Liver (tissue), 9 donors: Measurements from ENCODE around the gene SOWAHA. TPM values are rescaled to one million over a fixed set of nuclear protein-coding genes. Genes with fewer than 3 reads are reported as not detected.

Source experiments
- DNase-seq: peaks from one replicate; pipeline ENCODE4 v3.0.0-alpha.2; 2017; ENCODE audit warnings: low spot score
- H3K27ac ChIP-seq, 2 donors: one replicate each; pipeline ENCODE4 v1.7.0; 2013; ENCODE audit warnings: inconsistent platforms in 2 of 2, low read length in 2 of 2, control low read depth in 1 of 2, low read depth in 1 of 2, mild to moderate bottlenecking in 1 of 2
- H3K27me3 ChIP-seq, 4 donors: one replicate each; pipeline versions ENCODE4 v1.6.1 to v1.7.0; 2013; ENCODE audit warnings: low read length in 3 of 4, inconsistent platforms in 1 of 4, mild to moderate bottlenecking in 1 of 4, moderate library complexity in 1 of 4; ENCODE audit not compliant: control insufficient read depth in 4 of 4, insufficient read depth in 4 of 4
- H3K36me3 ChIP-seq, 4 donors: one replicate each; pipeline versions ENCODE4 v1.6.1 to v1.7.0; 2013; ENCODE audit warnings: low read length in 3 of 4, mild to moderate bottlenecking in 3 of 4, low read depth in 1 of 4, moderate library complexity in 1 of 4; ENCODE audit not compliant: control insufficient read depth in 4 of 4, insufficient read depth in 3 of 4
- H3K4me1 ChIP-seq, 4 donors: one replicate each; pipeline versions ENCODE4 v1.6.1 to v1.7.0; 2013; ENCODE audit warnings: low read length in 3 of 4, mild to moderate bottlenecking in 3 of 4, moderate library complexity in 1 of 4; ENCODE audit not compliant: control insufficient read depth in 4 of 4, insufficient read depth in 4 of 4
- H3K4me3 ChIP-seq, 3 donors: one replicate each; pipeline versions ENCODE4 v1.6.1 to v1.7.0; 2013; ENCODE audit warnings: low read length in 3 of 3, control low read depth in 1 of 3, low read depth in 1 of 3, mild to moderate bottlenecking in 1 of 3
- H3K9ac ChIP-seq, 2 donors: one replicate each; pipeline ENCODE4 v1.7.0; 2013; ENCODE audit warnings: low read length in 2 of 2, mild to moderate bottlenecking in 2 of 2, moderate library complexity in 2 of 2, control low read depth in 1 of 2, low read depth in 1 of 2
- H3K9me3 ChIP-seq, 4 donors: one replicate each; pipeline versions ENCODE4 v1.6.1 to v1.7.0; 2013; ENCODE audit warnings: low read length in 3 of 4; ENCODE audit not compliant: control insufficient read depth in 4 of 4
- EGR1 ChIP-seq, 2 donors: IDR thresholded peaks; 2 replicates each; pipeline ENCODE4 v1.6.1; 2016 to 2018; ENCODE audit warnings: antibody characterized with exemption in 2 of 2, low read depth in 2 of 2
- FOXA1 ChIP-seq: IDR thresholded peaks from 2 replicates; pipeline ENCODE4 v1.6.1; 2016; ENCODE audit warnings: antibody characterized with exemption
- FOXA2 ChIP-seq: IDR thresholded peaks from 2 replicates; pipeline ENCODE4 v1.6.1; 2016; ENCODE audit warnings: antibody characterized with exemption
- GABPA ChIP-seq, 2 donors: IDR thresholded peaks in 1 of 2; conservative IDR thresholded peaks in 1 of 2; 2 replicates each; pipeline ENCODE4 v1.6.1; 2016; ENCODE audit warnings: antibody characterized with exemption in 2 of 2, mild to moderate bottlenecking in 1 of 2, moderate library complexity in 1 of 2
- HNF4A ChIP-seq, 2 donors: conservative IDR thresholded peaks; 2 replicates each; pipeline ENCODE4 v1.6.1; 2016; ENCODE audit warnings: antibody characterized with exemption in 2 of 2, mild to moderate bottlenecking in 2 of 2
- HNF4G ChIP-seq: IDR thresholded peaks from 2 replicates; pipeline ENCODE4 v1.6.1; 2016; ENCODE audit warnings: antibody characterized with exemption
- MAX ChIP-seq: IDR thresholded peaks from 2 replicates; pipeline ENCODE4 v1.6.1; 2016; ENCODE audit warnings: antibody characterized with exemption
- NR2F2 ChIP-seq: IDR thresholded peaks from 2 replicates; pipeline ENCODE4 v1.6.1; 2016; ENCODE audit warnings: antibody characterized with exemption
- RAD21 ChIP-seq, 2 donors: IDR thresholded peaks; 2 replicates each; pipeline ENCODE4 v1.6.1; 2016; ENCODE audit warnings: antibody characterized with exemption in 2 of 2, mild to moderate bottlenecking in 2 of 2
- RXRA ChIP-seq, 2 donors: IDR thresholded peaks; 2 replicates each; pipeline ENCODE4 v1.6.1; 2017 to 2018; ENCODE audit warnings: antibody characterized with exemption in 2 of 2, mild to moderate bottlenecking in 1 of 2
- TAF1 ChIP-seq: conservative IDR thresholded peaks from 2 replicates; pipeline ENCODE4 v1.6.1; 2016; ENCODE audit warnings: antibody characterized with exemption, mild to moderate bottlenecking
- YY1 ChIP-seq: IDR thresholded peaks from 2 replicates; pipeline ENCODE4 v1.6.1; 2016; ENCODE audit warnings: antibody characterized with exemption, mild to moderate bottlenecking
- ZBTB33 ChIP-seq: IDR thresholded peaks from 2 replicates; pipeline ENCODE4 v1.6.1; 2016; ENCODE audit warnings: antibody characterized with exemption
- WGBS: extraction: QIAGEN DNeasy Blood & Tissue Kit; methylation state at CpG from one replicate; pipeline ENCODE4 v1.1.7; 2013; 5-methylcytosine and 5-hydroxymethylcytosine counted together
- polyA plus RNA-seq, 2 donors: library from polyadenylated mRNA; stranded (reverse) in 1 of 2; unstranded in 1 of 2; fragments of 200-250 nt in 1 of 2; fragments of >200 nt in 1 of 2; fragmentation: Nextera tagmentation in 1 of 2; extraction: Ambion mirVana in 1 of 2; gene quantifications; one replicate each; pipeline versions ENCODE4 v1.2.1 to v1.2.3, GENCODE V29; 2013 to 2015
- total RNA-seq, 2 donors: library from RNA; depleted of rRNA; stranded (reverse); fragments of >200 nt; gene quantifications; one replicate each; pipeline ENCODE4 v1.2.3, GENCODE V29; 2014
- TF ChIP-seq, protein P1 (sequence below): IDR thresholded peaks from 2 replicates; pipeline ENCODE4 v1.6.1; 2016; ENCODE audit warnings: antibody characterized with exemption
- TF ChIP-seq, protein P2 (sequence below): IDR thresholded peaks from 2 replicates; pipeline ENCODE4 v1.6.1; 2016; ENCODE audit warnings: antibody characterized with exemption, mild to moderate bottlenecking
- donor health status: healthy.
- donor health status: healthy.
- donor health status: healthy.
- donor health status: healthy.
- donor health status: healthy.

Gene SOWAHA
- total and polyA plus RNA-seq, 4 donors: 1.3 to 2.2 (median 1.8) TPM

DNA sequence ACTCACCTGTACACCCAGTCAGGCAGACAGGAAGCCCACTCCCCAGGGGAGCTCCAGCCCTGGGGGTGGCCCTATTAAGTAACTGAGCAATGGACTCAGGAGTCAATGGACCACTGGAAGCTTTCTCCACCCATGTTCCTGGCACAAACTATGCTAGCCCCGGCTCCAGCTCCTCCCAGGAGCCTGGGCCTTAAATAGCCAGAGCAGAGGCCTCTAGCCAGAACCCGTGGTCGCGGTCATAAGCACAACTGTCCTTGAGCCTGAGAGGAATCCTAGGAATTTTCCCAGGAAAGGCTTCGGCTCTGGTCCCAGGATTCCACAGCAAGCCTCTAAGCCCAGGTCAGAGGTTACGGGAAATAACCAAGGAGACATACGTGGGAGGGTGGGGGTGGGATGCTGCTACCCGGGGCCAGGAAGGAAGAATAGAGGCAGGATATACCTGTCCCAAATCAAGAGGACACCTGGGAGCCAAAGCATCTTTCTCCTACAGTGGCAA, 41.6 kb upstream of the SOWAHA start:
- Histone ChIP-seq H3K4me1 (peaks cover 0 to 11% (median 4%) of the 10 kb centered on the region in 4 donors), H3K27ac (no peak overlapping the region), H3K36me3 (no peaks in the 10 kb centered on the region), H3K4me3 (no peak overlapping the region), H3K27me3 (no peaks in the 10 kb centered on the region), H3K9ac (no peak overlapping the region), H3K9me3 (no peaks in the 10 kb centered on the region)
- no peak for DNase-seq
- 64% methylated on average over 8 of the region's 8 CpGs for WGBS
- TF ChIP-seq RXRA (IDR thresholded peaks at IDR 0.05) (peak in 1 of 2 donors; percentile 17), EGR1 (IDR thresholded peaks at IDR 0.05; ENCODE audit: low read depth in 2 of 2) (no peak), NR2F2 (peak; percentile 60), TAF1 (no peak)

DNA sequence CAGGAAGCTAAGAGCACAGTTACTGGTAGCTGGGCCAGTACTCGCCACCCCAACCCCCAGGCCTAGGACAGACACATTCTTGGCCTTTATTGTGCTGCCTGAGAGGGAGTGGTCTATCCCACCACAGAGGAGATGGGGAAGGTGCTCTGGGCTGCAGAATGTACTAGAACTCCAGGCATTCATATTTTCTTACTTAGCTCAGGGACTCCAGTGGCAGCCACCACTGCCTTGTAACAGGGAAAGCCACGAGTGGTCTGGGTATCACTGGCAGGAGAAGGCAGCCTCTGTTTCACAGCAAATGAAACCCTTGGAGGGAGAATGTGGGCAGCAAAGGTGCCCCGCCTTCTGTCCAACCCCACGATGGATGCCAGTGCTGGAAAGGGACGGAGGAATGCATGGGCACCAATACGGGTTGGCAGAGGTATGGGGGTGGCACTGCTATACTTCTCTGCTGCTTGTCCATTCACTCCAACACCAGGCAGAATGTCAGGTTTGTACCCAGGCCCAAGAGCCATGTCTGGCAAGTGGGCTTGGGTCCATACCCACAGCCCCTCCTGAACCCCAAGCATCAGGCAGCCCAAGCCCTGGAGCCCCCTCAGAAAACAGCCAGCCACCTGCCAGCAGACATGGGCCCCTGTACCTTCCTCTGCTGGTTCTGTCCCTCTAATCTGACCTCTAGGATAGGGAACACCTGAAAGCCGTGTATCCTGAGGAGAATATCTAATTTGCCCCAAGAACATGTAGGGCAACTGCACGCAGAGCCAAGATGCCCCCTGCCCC, 40.6 kb upstream of the SOWAHA start:
- Histone ChIP-seq H3K9me3 (no peaks in the 10 kb centered on the region), H3K27ac (no peak overlapping the region), H3K4me1 (peaks cover 0 to 16% (median 4%) of the 10 kb centered on the region in 4 donors), H3K9ac (no peak overlapping the region), H3K36me3 (no peaks in the 10 kb centered on the region), H3K27me3 (no peaks in the 10 kb centered on the region), H3K4me3 (no peak overlapping the region)
- DNase-seq: no peak
- 93% methylated on average over 8 of the region's 8 CpGs for WGBS
- no peak for TF ChIP-seq FOXA1
- TF ChIP-seq GABPA (IDR thresholded peaks at IDR 0.05 in 1 of 2, conservative IDR thresholded peaks at IDR 0.05 in 1 of 2): no peak
- no peak for TF ChIP-seq NR2F2
- TF ChIP-seq HNF4A (conservative IDR thresholded peaks at IDR 0.05): no peak
- TF ChIP-seq, protein P1, sequence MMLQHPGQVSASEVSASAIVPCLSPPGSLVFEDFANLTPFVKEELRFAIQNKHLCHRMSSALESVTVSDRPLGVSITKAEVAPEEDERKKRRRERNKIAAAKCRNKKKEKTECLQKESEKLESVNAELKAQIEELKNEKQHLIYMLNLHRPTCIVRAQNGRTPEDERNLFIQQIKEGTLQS: no peak
- no peak for TF ChIP-seq MAX
- no peak for TF ChIP-seq EGR1 (IDR thresholded peaks at IDR 0.05; ENCODE audit: low read depth in 2 of 2)
- TF ChIP-seq TAF1: no peak
- TF ChIP-seq ZBTB33: no peak
- TF ChIP-seq HNF4G: no peak
- no peak for TF ChIP-seq RAD21 (IDR thresholded peaks at IDR 0.05)
- TF ChIP-seq, protein P2, sequence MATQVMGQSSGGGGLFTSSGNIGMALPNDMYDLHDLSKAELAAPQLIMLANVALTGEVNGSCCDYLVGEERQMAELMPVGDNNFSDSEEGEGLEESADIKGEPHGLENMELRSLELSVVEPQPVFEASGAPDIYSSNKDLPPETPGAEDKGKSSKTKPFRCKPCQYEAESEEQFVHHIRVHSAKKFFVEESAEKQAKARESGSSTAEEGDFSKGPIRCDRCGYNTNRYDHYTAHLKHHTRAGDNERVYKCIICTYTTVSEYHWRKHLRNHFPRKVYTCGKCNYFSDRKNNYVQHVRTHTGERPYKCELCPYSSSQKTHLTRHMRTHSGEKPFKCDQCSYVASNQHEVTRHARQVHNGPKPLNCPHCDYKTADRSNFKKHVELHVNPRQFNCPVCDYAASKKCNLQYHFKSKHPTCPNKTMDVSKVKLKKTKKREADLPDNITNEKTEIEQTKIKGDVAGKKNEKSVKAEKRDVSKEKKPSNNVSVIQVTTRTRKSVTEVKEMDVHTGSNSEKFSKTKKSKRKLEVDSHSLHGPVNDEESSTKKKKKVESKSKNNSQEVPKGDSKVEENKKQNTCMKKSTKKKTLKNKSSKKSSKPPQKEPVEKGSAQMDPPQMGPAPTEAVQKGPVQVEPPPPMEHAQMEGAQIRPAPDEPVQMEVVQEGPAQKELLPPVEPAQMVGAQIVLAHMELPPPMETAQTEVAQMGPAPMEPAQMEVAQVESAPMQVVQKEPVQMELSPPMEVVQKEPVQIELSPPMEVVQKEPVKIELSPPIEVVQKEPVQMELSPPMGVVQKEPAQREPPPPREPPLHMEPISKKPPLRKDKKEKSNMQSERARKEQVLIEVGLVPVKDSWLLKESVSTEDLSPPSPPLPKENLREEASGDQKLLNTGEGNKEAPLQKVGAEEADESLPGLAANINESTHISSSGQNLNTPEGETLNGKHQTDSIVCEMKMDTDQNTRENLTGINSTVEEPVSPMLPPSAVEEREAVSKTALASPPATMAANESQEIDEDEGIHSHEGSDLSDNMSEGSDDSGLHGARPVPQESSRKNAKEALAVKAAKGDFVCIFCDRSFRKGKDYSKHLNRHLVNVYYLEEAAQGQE: no peak
- no peak for TF ChIP-seq YY1
- TF ChIP-seq FOXA2: no peak
